Measurements from ENCODE around the gene CDC5L.

DNA sequence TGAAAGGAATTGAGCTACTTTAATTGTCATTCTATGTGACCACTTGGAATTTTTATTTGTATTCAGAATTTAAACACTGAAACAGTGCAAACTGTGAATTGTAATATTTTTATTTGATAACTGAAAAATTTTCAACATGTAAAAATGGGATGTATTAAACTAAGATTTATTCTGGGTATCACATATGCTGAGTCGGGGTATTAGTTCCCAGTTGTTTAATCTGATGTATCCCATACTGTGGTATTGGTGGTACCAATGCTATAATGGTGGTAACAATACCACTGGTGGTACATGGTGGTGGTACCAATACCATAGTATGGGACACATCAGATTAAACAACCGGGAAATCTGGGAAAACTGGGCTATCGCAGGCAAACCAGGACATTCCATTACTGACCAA, 79.4 kb downstream of the CDC5L start:
- TF ChIP-seq, protein P1, sequence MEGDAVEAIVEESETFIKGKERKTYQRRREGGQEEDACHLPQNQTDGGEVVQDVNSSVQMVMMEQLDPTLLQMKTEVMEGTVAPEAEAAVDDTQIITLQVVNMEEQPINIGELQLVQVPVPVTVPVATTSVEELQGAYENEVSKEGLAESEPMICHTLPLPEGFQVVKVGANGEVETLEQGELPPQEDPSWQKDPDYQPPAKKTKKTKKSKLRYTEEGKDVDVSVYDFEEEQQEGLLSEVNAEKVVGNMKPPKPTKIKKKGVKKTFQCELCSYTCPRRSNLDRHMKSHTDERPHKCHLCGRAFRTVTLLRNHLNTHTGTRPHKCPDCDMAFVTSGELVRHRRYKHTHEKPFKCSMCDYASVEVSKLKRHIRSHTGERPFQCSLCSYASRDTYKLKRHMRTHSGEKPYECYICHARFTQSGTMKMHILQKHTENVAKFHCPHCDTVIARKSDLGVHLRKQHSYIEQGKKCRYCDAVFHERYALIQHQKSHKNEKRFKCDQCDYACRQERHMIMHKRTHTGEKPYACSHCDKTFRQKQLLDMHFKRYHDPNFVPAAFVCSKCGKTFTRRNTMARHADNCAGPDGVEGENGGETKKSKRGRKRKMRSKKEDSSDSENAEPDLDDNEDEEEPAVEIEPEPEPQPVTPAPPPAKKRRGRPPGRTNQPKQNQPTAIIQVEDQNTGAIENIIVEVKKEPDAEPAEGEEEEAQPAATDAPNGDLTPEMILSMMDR (IDR thresholded peaks at IDR 0.05) = no peak
- no peak for TF ChIP-seq POLR2A (IDR thresholded peaks at IDR 0.05)

Data from esophagus squamous epithelium (tissue), 4 donors.